GM23338 (cell line): ENCODE data around the gene PLEKHA7.

Experiments
- CREB1 ChIP-seq: fragments of 250-450 bp; sonication (Bioruptor Pico); IDR thresholded peaks from 2 replicates; pipeline ENCODE4 v1.5.0; 2020; ENCODE audit warnings: low read depth, mild to moderate bottlenecking, moderate library complexity
- CTCF ChIP-seq, 2 experiments: fragments of 200-600 bp in 1 of 2; sonication (generic) in 1 of 2; conservative IDR thresholded peaks; 2 replicates each; pipeline versions ENCODE4 v1.5.1 to v1.6.1; 2016 to 2017; ENCODE audit warnings: antibody characterized with exemption in 2 of 2, low read depth in 2 of 2, mild to moderate bottlenecking in 2 of 2, moderate library complexity in 1 of 2
- EZH2 ChIP-seq: fragments of 200-600 bp; sonication (generic); IDR thresholded peaks from one replicate; pipeline ENCODE4 v1.8.0; 2017; ENCODE audit warnings: antibody characterized with exemption, mild to moderate bottlenecking, low read depth; ENCODE audit not compliant: unreplicated experiment
- EZH2phosphoT487 ChIP-seq: fragments of 200-600 bp; sonication (generic); IDR thresholded peaks from one replicate; pipeline ENCODE4 v1.8.1; 2018; ENCODE audit warnings: antibody characterized with exemption; ENCODE audit not compliant: unreplicated experiment
- JUNB ChIP-seq: IDR thresholded peaks from one replicate; pipeline ENCODE4 v1.6.1; 2016; ENCODE audit warnings: antibody characterized with exemption; ENCODE audit not compliant: unreplicated experiment
- POLR2AphosphoS5 ChIP-seq: IDR thresholded peaks from 2 replicates; pipeline ENCODE4 v1.6.1; 2016; ENCODE audit warnings: antibody characterized with exemption, low read depth
- STAT1 ChIP-seq: IDR thresholded peaks from one replicate; pipeline ENCODE4 v1.6.1; 2016; ENCODE audit warnings: antibody characterized with exemption; ENCODE audit not compliant: unreplicated experiment
- ZNF114 ChIP-seq: fragments of 250-450 bp; sonication (Bioruptor Pico); IDR thresholded peaks from 2 replicates; pipeline ENCODE4 v1.5.0; 2020; ENCODE audit warnings: mild to moderate bottlenecking, moderate library complexity
- ZNF331 ChIP-seq: fragments of 250-450 bp; sonication (Bioruptor Pico); IDR thresholded peaks from 2 replicates; pipeline ENCODE4 v1.5.0; 2020; ENCODE audit warnings: low read depth, mild to moderate bottlenecking, moderate library complexity
- ZNF462 ChIP-seq: fragments of 250-450 bp; sonication (Bioruptor Pico); IDR thresholded peaks from 2 replicates; pipeline ENCODE4 v1.5.0; 2020; ENCODE audit warnings: mild to moderate bottlenecking, moderate library complexity
- TF ChIP-seq, protein P1 (sequence below): IDR thresholded peaks from one replicate; pipeline ENCODE4 v1.6.1; 2018; ENCODE audit warnings: antibody characterized with exemption; ENCODE audit not compliant: unreplicated experiment

- TF ChIP-seq CTCF (conservative IDR thresholded peaks at IDR 0.05; ENCODE audit: low read depth in 2 of 2) (no peak), EZH2phosphoT487 (no peak), CREB1 (CRISPR knock-in tag) (no peak), EZH2 (no peak), POLR2AphosphoS5 (no peak), ZNF462 (CRISPR knock-in tag) (no peak), JUNB (no peak), ZNF331 (no peak), ZNF114 (no peak), STAT1 (no peak)
- TF ChIP-seq, protein P1, sequence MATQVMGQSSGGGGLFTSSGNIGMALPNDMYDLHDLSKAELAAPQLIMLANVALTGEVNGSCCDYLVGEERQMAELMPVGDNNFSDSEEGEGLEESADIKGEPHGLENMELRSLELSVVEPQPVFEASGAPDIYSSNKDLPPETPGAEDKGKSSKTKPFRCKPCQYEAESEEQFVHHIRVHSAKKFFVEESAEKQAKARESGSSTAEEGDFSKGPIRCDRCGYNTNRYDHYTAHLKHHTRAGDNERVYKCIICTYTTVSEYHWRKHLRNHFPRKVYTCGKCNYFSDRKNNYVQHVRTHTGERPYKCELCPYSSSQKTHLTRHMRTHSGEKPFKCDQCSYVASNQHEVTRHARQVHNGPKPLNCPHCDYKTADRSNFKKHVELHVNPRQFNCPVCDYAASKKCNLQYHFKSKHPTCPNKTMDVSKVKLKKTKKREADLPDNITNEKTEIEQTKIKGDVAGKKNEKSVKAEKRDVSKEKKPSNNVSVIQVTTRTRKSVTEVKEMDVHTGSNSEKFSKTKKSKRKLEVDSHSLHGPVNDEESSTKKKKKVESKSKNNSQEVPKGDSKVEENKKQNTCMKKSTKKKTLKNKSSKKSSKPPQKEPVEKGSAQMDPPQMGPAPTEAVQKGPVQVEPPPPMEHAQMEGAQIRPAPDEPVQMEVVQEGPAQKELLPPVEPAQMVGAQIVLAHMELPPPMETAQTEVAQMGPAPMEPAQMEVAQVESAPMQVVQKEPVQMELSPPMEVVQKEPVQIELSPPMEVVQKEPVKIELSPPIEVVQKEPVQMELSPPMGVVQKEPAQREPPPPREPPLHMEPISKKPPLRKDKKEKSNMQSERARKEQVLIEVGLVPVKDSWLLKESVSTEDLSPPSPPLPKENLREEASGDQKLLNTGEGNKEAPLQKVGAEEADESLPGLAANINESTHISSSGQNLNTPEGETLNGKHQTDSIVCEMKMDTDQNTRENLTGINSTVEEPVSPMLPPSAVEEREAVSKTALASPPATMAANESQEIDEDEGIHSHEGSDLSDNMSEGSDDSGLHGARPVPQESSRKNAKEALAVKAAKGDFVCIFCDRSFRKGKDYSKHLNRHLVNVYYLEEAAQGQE: no peak
Measured at GRCh38 chr11:16799221-16799620, 215.0 kb downstream of the PLEKHA7 start.
